ENCODE results near the gene TTC36.

GRCh38 chr11:118547132-118547531 is 19.9 kb downstream of the TTC36 start:
- no peak for TF ChIP-seq PHF8 (IDR thresholded peaks at IDR 0.05; ENCODE audit: borderline replicate concordance, low read length)
- no peak for TF ChIP-seq EZH2 (IDR thresholded peaks at IDR 0.05; ENCODE audit: borderline replicate concordance, low read depth, low read length)
- TF ChIP-seq BRD4 (IDR thresholded peaks at IDR 0.05) = no peak
- TF ChIP-seq CBX3 (IDR thresholded peaks at IDR 0.05; ENCODE audit: borderline replicate concordance in 1 of 2, low read length in 2 of 2) = no peak
- no peak for TF ChIP-seq CBX8 (IDR thresholded peaks at IDR 0.05; ENCODE audit: borderline replicate concordance, extremely low read depth, low read depth, low read length, poor library complexity, severe bottlenecking)
